ENCODE data around the gene SNX32. TPM values are rescaled to one million over a fixed set of nuclear protein-coding genes. Genes with fewer than 3 reads are reported as not detected.

SNX32 gene
- total and polyA plus RNA-seq, 4 donors: 0.14 to 0.88 (median 0.64) TPM

GRCh38 chr11:65863889-65864705 lies 30.3 kb downstream of the SNX32 start:
- no peak overlapping the region for H3K9ac ChIP-seq (ENCODE audit: insufficient read depth in 1 of 2, low read length in 2 of 2)
- peaks cover 13 to 55% (median 33%) of the 10 kb centered on the region in 4 donors for H3K36me3 ChIP-seq (ENCODE audit: control insufficient read depth in 4 of 4, insufficient read depth in 4 of 4, low read length in 4 of 4)
- H3K4me3 ChIP-seq: no peak overlapping the region
- DNase-seq: peak in 1 of 3 donors; percentile 11
- peaks cover 0 to 21% (median 10%) of the 10 kb centered on the region in 5 donors for H3K4me1 ChIP-seq (ENCODE audit: control insufficient read depth in 5 of 5, insufficient read depth in 5 of 5, low read length in 5 of 5)
- WGBS, 2 donors: 84 to 91% methylated on average over 12 of the region's 12 CpGs
- H3K9me3 ChIP-seq (ENCODE audit: control insufficient read depth in 4 of 4, insufficient read depth in 3 of 4, low read length in 3 of 4): no peaks in the 10 kb centered on the region
- no peak overlapping the region for H3K27ac ChIP-seq (ENCODE audit: low read depth in 1 of 2, low read length in 1 of 2)
- no peak for TF ChIP-seq CTCF (IDR thresholded peaks at IDR 0.05; ENCODE audit: control extremely low read depth, extremely low read depth)
- no peak for ATAC-seq (ENCODE audit: insufficient read depth, low FRiP score)
- H3K27me3 ChIP-seq (ENCODE audit: control insufficient read depth in 3 of 3, insufficient read depth in 3 of 3, low read length in 2 of 3): no peaks in the 10 kb centered on the region

GRCh38 chr11:65864706-65865471 lies 31.1 kb downstream of the SNX32 start:
- Histone ChIP-seq H3K27ac (ENCODE audit: low read depth in 1 of 2, low read length in 1 of 2) (no peak overlapping the region), H3K4me3 (no peak overlapping the region), H3K36me3 (ENCODE audit: control insufficient read depth in 4 of 4, insufficient read depth in 4 of 4, low read length in 4 of 4) (peaks cover 13 to 58% (median 39%) of the 10 kb centered on the region in 4 donors), H3K27me3 (ENCODE audit: control insufficient read depth in 3 of 3, insufficient read depth in 3 of 3, low read length in 2 of 3) (no peaks in the 10 kb centered on the region), H3K9ac (ENCODE audit: insufficient read depth in 1 of 2, low read length in 2 of 2) (no peak overlapping the region), H3K9me3 (ENCODE audit: control insufficient read depth in 4 of 4, insufficient read depth in 3 of 4, low read length in 3 of 4) (no peaks in the 10 kb centered on the region), H3K4me1 (ENCODE audit: control insufficient read depth in 5 of 5, insufficient read depth in 5 of 5, low read length in 5 of 5) (peaks cover 0 to 16% (median 9%) of the 10 kb centered on the region in 5 donors)
- WGBS, 2 donors: 87 to 94% methylated on average over 18 of the region's 18 CpGs
- DNase-seq (peak in 1 of 3 donors; percentile 12), ATAC-seq (ENCODE audit: insufficient read depth, low FRiP score) (no peak)
- TF ChIP-seq CTCF (IDR thresholded peaks at IDR 0.05; ENCODE audit: control extremely low read depth, extremely low read depth): no peak

- WGBS, 2 donors: 89 to 95% methylated on average over 8 to 9 of the region's 9 CpGs
- DNase-seq: peak in 1 of 3 donors; percentile 11
Observed at GRCh38 chr11:65865550-65866172, 31.9 kb downstream of the SNX32 start.

More at GRCh38 chr11:65865550-65866172, 31.9 kb downstream of the SNX32 start:
- TF ChIP-seq CTCF (IDR thresholded peaks at IDR 0.05; ENCODE audit: control extremely low read depth, extremely low read depth): no peak
- H3K36me3 ChIP-seq (ENCODE audit: control insufficient read depth in 4 of 4, insufficient read depth in 4 of 4, low read length in 4 of 4): peaks cover 13 to 58% (median 45%) of the 10 kb centered on the region in 4 donors
- H3K27me3 ChIP-seq (ENCODE audit: control insufficient read depth in 3 of 3, insufficient read depth in 3 of 3, low read length in 2 of 3): no peaks in the 10 kb centered on the region
- H3K4me1 ChIP-seq (ENCODE audit: control insufficient read depth in 5 of 5, insufficient read depth in 5 of 5, low read length in 5 of 5): peaks cover 0 to 19% (median 12%) of the 10 kb centered on the region in 5 donors
- H3K4me3 ChIP-seq: no peak overlapping the region
- H3K9me3 ChIP-seq (ENCODE audit: control insufficient read depth in 4 of 4, insufficient read depth in 3 of 4, low read length in 3 of 4): no peaks in the 10 kb centered on the region
- no peak for ATAC-seq (ENCODE audit: insufficient read depth, low FRiP score)
- no peak overlapping the region for H3K9ac ChIP-seq (ENCODE audit: insufficient read depth in 1 of 2, low read length in 2 of 2)
- H3K27ac ChIP-seq (ENCODE audit: low read depth in 1 of 2, low read length in 1 of 2): no peak overlapping the region
